ENCODE data around the gene TMEM53. TPM values are rescaled to one million over a fixed set of nuclear protein-coding genes. Genes with fewer than 3 reads are reported as not detected.

The TMEM53 gene
- total RNA-seq, 1 donor from 2014 or later: 6.6 TPM

Other genes with a start within 250 kb of the TMEM53 start
- 2.7 and 3.0 TPM in 2 replicates for gene ARMH1, start 233 bp upstream of the TMEM53 start, total RNA-seq
- gene RNU5D-1, start 56.7 kb upstream of the TMEM53 start, total RNA-seq: not detected in 2 replicates
- gene KIF2C, start 65.4 kb upstream of the TMEM53 start, total RNA-seq: 7.5 and 7.7 TPM in 2 replicates
- 1,690 and 1,756 TPM in 2 replicates for gene RPS8, start 101.1 kb upstream of the TMEM53 start, total RNA-seq
- gene BEST4, start 113.7 kb upstream of the TMEM53 start, total RNA-seq: 0.18 and 0.48 TPM in 2 replicates
- 43.8 and 57.1 TPM in 2 replicates for gene PLK3, start 125.9 kb upstream of the TMEM53 start, total RNA-seq
- 0.48 TPM in 1 of 2 replicates, not detected in the other for gene DYNLT4, start 132.9 kb upstream of the TMEM53 start, total RNA-seq
- gene BTBD19, start 134.0 kb upstream of the TMEM53 start, total RNA-seq: 39.1 and 51.2 TPM in 2 replicates
- gene PTCH2, start 168.8 kb upstream of the TMEM53 start, total RNA-seq: 1.4 TPM in 2 replicates